ENCODE results near the gene PPCS.

DNA sequence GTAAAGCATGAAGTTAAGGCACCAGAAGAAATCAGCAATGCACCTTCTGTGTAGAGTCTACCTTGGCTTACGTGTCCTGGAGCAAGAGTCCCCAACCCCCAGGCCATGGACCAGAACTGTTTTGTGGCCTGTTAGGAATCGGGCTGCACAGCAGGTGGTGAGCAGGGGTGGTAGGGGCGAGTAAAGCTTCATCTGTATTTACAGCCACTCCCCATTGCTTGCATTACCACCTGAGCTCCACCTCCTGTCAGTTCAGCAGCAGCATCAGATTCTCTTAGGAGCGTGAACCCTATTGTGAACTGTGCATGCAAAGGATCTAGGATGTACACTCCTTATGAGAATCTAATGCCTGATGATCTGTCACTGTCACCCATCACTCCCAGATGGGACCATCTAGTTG is 22.0 kb upstream of the PPCS start:
- TF ChIP-seq, protein P1, sequence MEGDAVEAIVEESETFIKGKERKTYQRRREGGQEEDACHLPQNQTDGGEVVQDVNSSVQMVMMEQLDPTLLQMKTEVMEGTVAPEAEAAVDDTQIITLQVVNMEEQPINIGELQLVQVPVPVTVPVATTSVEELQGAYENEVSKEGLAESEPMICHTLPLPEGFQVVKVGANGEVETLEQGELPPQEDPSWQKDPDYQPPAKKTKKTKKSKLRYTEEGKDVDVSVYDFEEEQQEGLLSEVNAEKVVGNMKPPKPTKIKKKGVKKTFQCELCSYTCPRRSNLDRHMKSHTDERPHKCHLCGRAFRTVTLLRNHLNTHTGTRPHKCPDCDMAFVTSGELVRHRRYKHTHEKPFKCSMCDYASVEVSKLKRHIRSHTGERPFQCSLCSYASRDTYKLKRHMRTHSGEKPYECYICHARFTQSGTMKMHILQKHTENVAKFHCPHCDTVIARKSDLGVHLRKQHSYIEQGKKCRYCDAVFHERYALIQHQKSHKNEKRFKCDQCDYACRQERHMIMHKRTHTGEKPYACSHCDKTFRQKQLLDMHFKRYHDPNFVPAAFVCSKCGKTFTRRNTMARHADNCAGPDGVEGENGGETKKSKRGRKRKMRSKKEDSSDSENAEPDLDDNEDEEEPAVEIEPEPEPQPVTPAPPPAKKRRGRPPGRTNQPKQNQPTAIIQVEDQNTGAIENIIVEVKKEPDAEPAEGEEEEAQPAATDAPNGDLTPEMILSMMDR (IDR thresholded peaks at IDR 0.05; ENCODE audit: low read length), result no peak
- TF ChIP-seq EZH2phosphoT487 (IDR thresholded peaks at IDR 0.05; ENCODE audit: low read length), result no peak
